H9 (cell line): Measurements from ENCODE around the gene EIF2D. TPM values are rescaled to one million over a fixed set of nuclear protein-coding genes. Genes with fewer than 3 reads are reported as not detected.

Experiments
- DNase-seq: peaks from one replicate; pipeline ENCODE4 v3.0.0-alpha.2; 2017
- H2AFZ ChIP-seq: one replicate; pipeline ENCODE4 v1.6.1; 2013; ENCODE audit warnings: mild to moderate bottlenecking, low read length, control low read depth, moderate library complexity
- H2AK5ac ChIP-seq: 2 replicates; pipeline ENCODE4 v1.6.1; 2013; ENCODE audit warnings: low read length, control low read depth, mixed read lengths; ENCODE audit not compliant: insufficient read length
- H2BK120ac ChIP-seq: one replicate; pipeline ENCODE4 v1.6.1; 2013; ENCODE audit warnings: low read depth, mild to moderate bottlenecking, low read length, control low read depth, inconsistent platforms; ENCODE audit not compliant: poor library complexity, severe bottlenecking
- H2BK12ac ChIP-seq: 2 replicates; pipeline ENCODE4 v1.6.1; 2013; ENCODE audit warnings: low read length, control low read depth, mixed read lengths, low read depth; ENCODE audit not compliant: insufficient read length
- H2BK15ac ChIP-seq: 2 replicates; pipeline ENCODE4 v1.6.1; 2013; ENCODE audit warnings: low read depth, low read length, control low read depth
- H2BK20ac ChIP-seq: one replicate; pipeline ENCODE4 v1.6.1; 2013; ENCODE audit warnings: low read depth, mild to moderate bottlenecking, low read length, control low read depth, inconsistent platforms; ENCODE audit not compliant: poor library complexity, severe bottlenecking
- H2BK5ac ChIP-seq: 2 replicates; pipeline ENCODE4 v1.6.1; 2013; ENCODE audit warnings: low read length, control low read depth, mixed read lengths; ENCODE audit not compliant: insufficient read length
- H3K14ac ChIP-seq: 2 replicates; pipeline ENCODE4 v1.6.1; 2013; ENCODE audit warnings: low read length, control low read depth; ENCODE audit not compliant: insufficient read depth
- H3K18ac ChIP-seq: 2 replicates; pipeline ENCODE4 v1.6.1; 2013; ENCODE audit warnings: low read depth, mild to moderate bottlenecking, mixed read lengths, low read length, control low read depth; ENCODE audit not compliant: insufficient read length
- H3K23ac ChIP-seq: 2 replicates; pipeline ENCODE4 v1.6.1; 2013; ENCODE audit warnings: low read length, control low read depth, mixed read lengths, low read depth; ENCODE audit not compliant: insufficient read length
- H3K23me2 ChIP-seq: 2 replicates; pipeline ENCODE4 v1.6.1; 2013; ENCODE audit warnings: low read depth, mild to moderate bottlenecking, mixed read lengths, low read length, control low read depth; ENCODE audit not compliant: insufficient read length, poor library complexity, severe bottlenecking
- H3K27ac ChIP-seq: 2 replicates; pipeline ENCODE4 v1.5.1; 2013; ENCODE audit warnings: low read length, control low read depth, mixed read lengths, low read depth; ENCODE audit not compliant: insufficient read length
- H3K27me3 ChIP-seq: 2 replicates; pipeline ENCODE4 v1.6.1; 2013; ENCODE audit warnings: low read length, control low read depth, inconsistent platforms; ENCODE audit not compliant: insufficient read depth
- H3K4ac ChIP-seq: 2 replicates; pipeline ENCODE4 v1.6.1; 2013; ENCODE audit warnings: low read depth, mild to moderate bottlenecking, control low read depth, inconsistent platforms, low read length, moderate library complexity
- H3K4me1 ChIP-seq: 2 replicates; pipeline ENCODE4 v1.6.1; 2013; ENCODE audit warnings: low read length, control low read depth, inconsistent platforms; ENCODE audit not compliant: insufficient read depth
- H3K4me2 ChIP-seq: 2 replicates; pipeline ENCODE4 v1.6.1; 2013; ENCODE audit warnings: low read length, control low read depth, mixed read lengths; ENCODE audit not compliant: insufficient read length, insufficient read depth
- H3K56ac ChIP-seq: 2 replicates; pipeline ENCODE4 v1.6.1; 2013; ENCODE audit warnings: low read depth, mild to moderate bottlenecking, mixed read lengths, low read length, control low read depth; ENCODE audit not compliant: insufficient read length
- H3K79me1 ChIP-seq: 2 replicates; pipeline ENCODE4 v1.6.1; 2013; ENCODE audit warnings: low read depth, mild to moderate bottlenecking, moderate library complexity, low read length, control low read depth, inconsistent platforms; ENCODE audit not compliant: insufficient read depth, poor library complexity, severe bottlenecking
- H3K79me2 ChIP-seq: 2 replicates; pipeline ENCODE4 v1.6.1; 2013; ENCODE audit warnings: low read length, control low read depth, inconsistent platforms; ENCODE audit not compliant: insufficient read depth
- H3K9ac ChIP-seq: 2 replicates; pipeline ENCODE4 v1.6.1; 2013; ENCODE audit warnings: low read length, control low read depth, mixed read lengths; ENCODE audit not compliant: insufficient read length; ENCODE audit errors: extremely low read depth
- H3K9me3 ChIP-seq: one replicate; pipeline ENCODE4 v1.6.1; 2013; ENCODE audit warnings: low read depth, low read length, inconsistent platforms; ENCODE audit not compliant: control insufficient read depth
- H3T11ph ChIP-seq: one replicate; pipeline ENCODE4 v1.6.1; 2013; ENCODE audit warnings: mild to moderate bottlenecking, low read length, control low read depth, inconsistent platforms
- H4K20me1 ChIP-seq: one replicate; pipeline ENCODE4 v1.6.1; 2013; ENCODE audit not compliant: control insufficient read depth, insufficient read length, insufficient read depth
- H4K5ac ChIP-seq: 2 replicates; pipeline ENCODE4 v1.6.1; 2013; ENCODE audit warnings: low read depth, mild to moderate bottlenecking, mixed read lengths, low read length, control low read depth; ENCODE audit not compliant: insufficient read length
- H4K8ac ChIP-seq: replicated peaks from 2 replicates; pipeline ENCODE4 v1.6.1; 2013; ENCODE audit warnings: low read length, control low read depth, mixed read lengths, low read depth; ENCODE audit not compliant: insufficient read length
- H4K91ac ChIP-seq: 2 replicates; pipeline ENCODE4 v1.6.1; 2013; ENCODE audit warnings: low read depth, mild to moderate bottlenecking, moderate library complexity, mixed read lengths, low read length, control low read depth; ENCODE audit not compliant: insufficient read length
- H3K27ac Mint-ChIP-seq, 3 experiments: 2 replicates in 2 of 3; 3 replicates in 1 of 3; pipeline ENCODE4 v1.8.0; 2020 to 2021; ENCODE audit warnings: mixed read lengths in 3 of 3, mild to moderate bottlenecking in 1 of 3, moderate library complexity in 1 of 3
- H3K27me3 Mint-ChIP-seq: 2 replicates; pipeline ENCODE4 v1.8.0; 2021; ENCODE audit warnings: low read depth, mild to moderate bottlenecking, moderate library complexity, mixed read lengths
- H3K36me3 Mint-ChIP-seq, 3 experiments: 2 replicates in 2 of 3; 3 replicates in 1 of 3; pipeline ENCODE4 v1.8.0; 2020 to 2021; ENCODE audit warnings: low read depth in 3 of 3, mixed read lengths in 3 of 3; ENCODE audit not compliant: insufficient read depth in 1 of 3
- H3K4me1 Mint-ChIP-seq, 2 experiments: 2 replicates each; pipeline ENCODE4 v1.8.0; 2020; ENCODE audit warnings: mixed read lengths in 2 of 2
- H3K4me3 Mint-ChIP-seq, 2 experiments: 2 replicates in 1 of 2; 3 replicates in 1 of 2; pipeline ENCODE4 v1.8.0; 2020 to 2021; ENCODE audit warnings: mild to moderate bottlenecking in 2 of 2, mixed read lengths in 2 of 2, moderate library complexity in 1 of 2
- H3K9me3 Mint-ChIP-seq, 2 experiments: 2 replicates in 1 of 2; 3 replicates in 1 of 2; pipeline ENCODE4 v1.8.0; 2020; ENCODE audit warnings: mild to moderate bottlenecking in 2 of 2, mixed read lengths in 2 of 2, moderate library complexity in 1 of 2
- WGBS: extraction: QIAGEN DNeasy Blood & Tissue Kit; methylation state at CpG from one replicate; pipeline ENCODE4 v1.1.7; 2013; ENCODE audit warnings: missing lambda C conversion rate, low lambda C conversion rate, mixed read lengths; ENCODE audit not compliant: insufficient read length; ENCODE audit errors: extremely low coverage; 5-methylcytosine and 5-hydroxymethylcytosine counted together
- total RNA-seq: library from RNA; stranded (reverse); gene quantifications from 2 replicates; pipeline ENCODE4 v1.2.1, GENCODE V29; 2021
- TF ChIP-seq, protein P1 (sequence below): fragments of 200-600 bp; sonication (generic); conservative IDR thresholded peaks from 3 replicates; pipeline ENCODE4 v1.8.0; 2021; ENCODE audit warnings: antibody characterized with exemption, mild to moderate bottlenecking

Gene EIF2D
- total RNA-seq, 1 experiment from 2014 or later = 35.8 TPM

DNA sequence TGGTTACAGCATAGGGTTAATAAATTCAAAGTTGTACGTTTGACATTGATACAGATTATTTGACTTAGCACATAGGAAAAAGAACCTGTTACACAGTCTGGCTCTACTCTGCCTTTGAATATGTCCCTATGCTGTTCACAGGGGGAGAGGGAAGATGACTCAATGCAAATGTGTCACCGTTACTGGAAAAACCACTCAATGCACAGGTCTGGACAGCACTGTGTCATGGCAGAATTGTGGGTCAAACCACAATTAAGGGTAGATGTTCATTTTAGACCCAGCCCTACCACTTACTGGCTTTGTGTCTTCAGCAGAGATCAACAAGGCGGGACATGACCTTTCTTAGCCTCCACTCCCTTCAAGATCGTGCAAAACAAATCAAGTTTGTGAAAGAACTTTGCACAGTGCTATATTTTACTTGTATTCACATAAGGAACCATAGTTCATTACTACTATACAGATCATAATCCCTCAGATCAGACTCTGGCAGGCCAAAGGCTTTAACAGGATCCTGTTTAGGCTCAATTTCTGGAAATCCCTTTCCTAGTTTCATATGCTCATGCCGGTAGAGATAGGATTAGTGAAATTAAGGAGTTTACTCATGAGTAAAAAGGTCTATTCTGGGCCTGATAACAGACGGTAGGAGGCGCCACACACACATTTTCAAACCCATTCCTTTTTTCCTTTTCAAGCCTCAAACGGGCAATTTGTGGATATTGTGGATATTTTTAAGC is 22.1 kb downstream of the EIF2D start:
- no peaks in the 10 kb centered on the region for H3K79me1 ChIP-seq
- H3T11ph ChIP-seq = no peak overlapping the region
- no peak overlapping the region for H3K56ac ChIP-seq
- no CpG with 5 or more reads among the region's 8 CpGs for WGBS
- no peaks in the 10 kb centered on the region for H3K27me3 ChIP-seq
- H3K4me3 Mint-ChIP-seq = no peak overlapping the region
- H2BK5ac ChIP-seq = no peak overlapping the region
- no peak overlapping the region for H3K27ac Mint-ChIP-seq
- H3K27me3 Mint-ChIP-seq = no peaks in the 10 kb centered on the region
- no peak overlapping the region for H2BK20ac ChIP-seq
- H4K8ac ChIP-seq = no peak overlapping the region
- H4K20me1 ChIP-seq = no peaks in the 10 kb centered on the region
- H3K14ac ChIP-seq = no peak overlapping the region
- H3K27ac ChIP-seq = no peak overlapping the region
- H3K36me3 Mint-ChIP-seq = peaks cover 10 to 28% (median 24%) of the 10 kb centered on the region in 3 experiments; a peak in 6 of 7 replicates
- H2AFZ ChIP-seq = no peak overlapping the region
- no peak overlapping the region for H3K4ac ChIP-seq
- H2AK5ac ChIP-seq = no peak overlapping the region
- H3K4me2 ChIP-seq = no peak overlapping the region
- no peak overlapping the region for H4K91ac ChIP-seq
- no peaks in the 10 kb centered on the region for H3K9me3 Mint-ChIP-seq
- no peak overlapping the region for H3K9ac ChIP-seq
- H3K18ac ChIP-seq = no peak overlapping the region
- H2BK120ac ChIP-seq = no peak overlapping the region
- DNase-seq = no peak
- no peaks in the 10 kb centered on the region for H3K79me2 ChIP-seq
- TF ChIP-seq, protein P1, sequence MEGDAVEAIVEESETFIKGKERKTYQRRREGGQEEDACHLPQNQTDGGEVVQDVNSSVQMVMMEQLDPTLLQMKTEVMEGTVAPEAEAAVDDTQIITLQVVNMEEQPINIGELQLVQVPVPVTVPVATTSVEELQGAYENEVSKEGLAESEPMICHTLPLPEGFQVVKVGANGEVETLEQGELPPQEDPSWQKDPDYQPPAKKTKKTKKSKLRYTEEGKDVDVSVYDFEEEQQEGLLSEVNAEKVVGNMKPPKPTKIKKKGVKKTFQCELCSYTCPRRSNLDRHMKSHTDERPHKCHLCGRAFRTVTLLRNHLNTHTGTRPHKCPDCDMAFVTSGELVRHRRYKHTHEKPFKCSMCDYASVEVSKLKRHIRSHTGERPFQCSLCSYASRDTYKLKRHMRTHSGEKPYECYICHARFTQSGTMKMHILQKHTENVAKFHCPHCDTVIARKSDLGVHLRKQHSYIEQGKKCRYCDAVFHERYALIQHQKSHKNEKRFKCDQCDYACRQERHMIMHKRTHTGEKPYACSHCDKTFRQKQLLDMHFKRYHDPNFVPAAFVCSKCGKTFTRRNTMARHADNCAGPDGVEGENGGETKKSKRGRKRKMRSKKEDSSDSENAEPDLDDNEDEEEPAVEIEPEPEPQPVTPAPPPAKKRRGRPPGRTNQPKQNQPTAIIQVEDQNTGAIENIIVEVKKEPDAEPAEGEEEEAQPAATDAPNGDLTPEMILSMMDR = peak; percentile 70
- no peak overlapping the region for H2BK15ac ChIP-seq
- H3K9me3 ChIP-seq = no peaks in the 10 kb centered on the region
- H4K5ac ChIP-seq = no peak overlapping the region
- H3K23ac ChIP-seq = no peak overlapping the region
- 0 out of 4 replicates have a peak, but pooled peaks cover 0 to 2% of the 10 kb centered on the region in 2 experiments for H3K4me1 Mint-ChIP-seq
- H3K23me2 ChIP-seq = no peaks in the 10 kb centered on the region
- H3K4me1 ChIP-seq = no peaks in the 10 kb centered on the region
- H2BK12ac ChIP-seq = no peak overlapping the region
